Endothelial cell of umbilical vein (primary cell): ENCODE data around the gene PAQR7. TPM values are rescaled to one million over a fixed set of nuclear protein-coding genes. Genes with fewer than 3 reads are reported as not detected.

Source experiments
- BruUV-seq: library from RNA; stranded (reverse); fragments of 400-500 nt; replicated peaks from 2 replicates; lab custom pipeline; 2021; lab: Mats Ljungman, UMichigan
- CTCF ChIA-PET: fragments of 300-600, 350-600 bp; sonication (Branson Sonifier 250); formaldehyde crosslinking; loops from one replicate; lab custom pipeline; 2021; ENCODE audit warnings: antibody characterized with exemption, inconsistent platforms; lab: Charles Lee
- POLR2A ChIA-PET: fragments of 300-600, 350-600 bp; sonication (Branson Sonifier 250); formaldehyde crosslinking; loops from one replicate; lab custom pipeline; 2021; ENCODE audit warnings: antibody characterized with exemption, inconsistent platforms; lab: Charles Lee
- DNase-seq: peaks from one replicate; pipeline ENCODE4 v3.0.0-alpha.2; 2011; ENCODE audit warnings: low read depth, low spot score
- FAIRE-seq: peaks from 2 replicates; lab custom pipeline; 2011; peaks lifted over from hg19 to GRCh38; lab: Jason Lieb, UNC
- H2AFZ ChIP-seq: 2 replicates; pipeline ENCODE4 v1.6.0; 2012; ENCODE audit warnings: low read depth, low read length, control low read depth, inconsistent platforms
- H3K27ac ChIP-seq: 2 replicates; pipeline ENCODE4 v1.5.1; 2011; ENCODE audit warnings: low read depth, mild to moderate bottlenecking, control low read depth, low read length, moderate library complexity; ENCODE audit not compliant: insufficient read depth
- H3K27me3 ChIP-seq, 2 experiments: 2 replicates each; pipeline versions ENCODE4 v1.6.0 to v1.6.1; 2011; ENCODE audit warnings: low read length in 2 of 2, mixed read lengths in 1 of 2; ENCODE audit not compliant: control insufficient read depth in 2 of 2, insufficient read depth in 2 of 2
- H3K36me3 ChIP-seq, 2 experiments: 2 replicates in 1 of 2; 3 replicates in 1 of 2; pipeline ENCODE4 v1.5.1; 2011; ENCODE audit warnings: low read length in 2 of 2, mild to moderate bottlenecking in 1 of 2, moderate library complexity in 1 of 2; ENCODE audit not compliant: control insufficient read depth in 2 of 2, insufficient read depth in 2 of 2; ENCODE audit errors: extremely low read depth in 1 of 2
- H3K4me1 ChIP-seq: 3 replicates; pipeline ENCODE4 v1.5.1; 2011; ENCODE audit warnings: mild to moderate bottlenecking, low read length; ENCODE audit not compliant: control insufficient read depth, insufficient read depth; ENCODE audit errors: extremely low read depth
- H3K4me2 ChIP-seq: 2 replicates; pipeline ENCODE4 v1.6.1; 2011; ENCODE audit warnings: low read length, control low read depth, mixed read lengths; ENCODE audit not compliant: insufficient read depth
- H3K4me3 ChIP-seq, 3 experiments: fragments of 200-600 bp in 1 of 3; sonication (generic), shearing (Covaris generic) in 1 of 3; replicated peaks in 1 of 3; 2 replicates each; pipeline ENCODE4 v1.5.1; 2011 to 2016; ENCODE audit warnings: control low read depth in 3 of 3, low read length in 3 of 3, mild to moderate bottlenecking in 2 of 3, inconsistent platforms in 1 of 3, low read depth in 1 of 3, moderate library complexity in 1 of 3; ENCODE audit not compliant: insufficient read depth in 1 of 3
- H3K79me2 ChIP-seq: 2 replicates; pipeline ENCODE4 v1.6.0; 2012; ENCODE audit warnings: low read length, inconsistent platforms; ENCODE audit not compliant: control insufficient read depth, insufficient read depth
- H3K9ac ChIP-seq: replicated peaks from 2 replicates; pipeline ENCODE3; 2011; ENCODE audit warnings: low read length, control low read depth; ENCODE audit not compliant: insufficient read depth; ENCODE audit errors: extremely low read depth
- H3K9me1 ChIP-seq: replicated peaks from 3 replicates; pipeline ENCODE4 v1.6.0; 2011; ENCODE audit warnings: mild to moderate bottlenecking, low read length; ENCODE audit not compliant: control insufficient read depth, insufficient read depth; ENCODE audit errors: extremely low read depth
- H3K9me3 ChIP-seq: replicated peaks from 2 replicates; pipeline ENCODE4 v1.5.1; 2012; ENCODE audit warnings: low read length, inconsistent platforms; ENCODE audit not compliant: control insufficient read depth, insufficient read depth
- H4K20me1 ChIP-seq: replicated peaks from 2 replicates; pipeline ENCODE3; 2011; ENCODE audit warnings: mild to moderate bottlenecking, low read length; ENCODE audit not compliant: control insufficient read depth, insufficient read depth; ENCODE audit errors: extremely low read depth
- EZH2 ChIP-seq: IDR thresholded peaks from 2 replicates; pipeline ENCODE4 v1.6.1; 2012; ENCODE audit warnings: borderline replicate concordance, low read depth, mild to moderate bottlenecking, moderate library complexity, low read length, inconsistent platforms; ENCODE audit not compliant: severe bottlenecking
- FOS ChIP-seq: IDR thresholded peaks from 2 replicates; pipeline ENCODE4 v1.6.1; 2011; ENCODE audit warnings: mild to moderate bottlenecking, low read length, moderate library complexity, borderline replicate concordance; ENCODE audit not compliant: insufficient read depth
- GATA2 ChIP-seq: IDR thresholded peaks from 2 replicates; pipeline ENCODE4 v1.7.0; 2011; ENCODE audit warnings: low read depth, mild to moderate bottlenecking, moderate library complexity, mixed read lengths, low read length; ENCODE audit not compliant: insufficient read length, insufficient read depth
- JUN ChIP-seq: IDR thresholded peaks from 2 replicates; pipeline ENCODE4 v1.6.1; 2011; ENCODE audit warnings: borderline replicate concordance, low read depth; ENCODE audit not compliant: insufficient read length, insufficient read depth
- MAX ChIP-seq: IDR thresholded peaks from 2 replicates; pipeline ENCODE4 v1.6.1; 2011; ENCODE audit not compliant: insufficient read depth, insufficient read length
- MYC ChIP-seq: IDR thresholded peaks from one replicate; pipeline ENCODE4 v1.6.1; 2011; ENCODE audit warnings: mild to moderate bottlenecking, low read depth, low read length
- POLR2A ChIP-seq: IDR thresholded peaks from 2 replicates; pipeline ENCODE4 v1.6.1; 2012; ENCODE audit warnings: low read depth, mild to moderate bottlenecking, control low read depth, low read length
- POLR2AphosphoS5 ChIP-seq: IDR thresholded peaks from 2 replicates; pipeline ENCODE4 v1.6.1; 2012; ENCODE audit warnings: low read depth, mild to moderate bottlenecking, control low read depth, low read length, moderate library complexity; ENCODE audit not compliant: insufficient read depth
- dilution Hi-C: fragments of 300-500 bp; cut with MboI; formaldehyde crosslinking; loops from one replicate; pipeline ENCODE4 v1.15.0; 2019; ENCODE audit warnings: low sequenced_read_pairs; ENCODE audit not compliant: extremely low pct_ligation_motif_present
- intact Hi-C: fragments of 100-400 bp; cut with micrococcal nuclease; formaldehyde crosslinking; loops from one replicate; pipeline ENCODE4 v1.10.0; 2022
- polyA plus RNA-seq, 4 experiments: library from polyadenylated mRNA; depleted of rRNA in 3 of 4; stranded (reverse) in 3 of 4; unstranded in 1 of 4; fragments of >200 nt; gene quantifications; 2 replicates each; pipeline versions ENCODE4 v1.2.1 to v1.2.3, GENCODE V29; 2011 to 2012; ENCODE audit warnings: missing spikeins in 1 of 4
- total RNA-seq: library from RNA; stranded (reverse); gene quantifications from 2 replicates; pipeline ENCODE4 v1.2.3, GENCODE V29; 2021
- TF ChIP-seq, protein P1 (sequence below), 2 donors: IDR thresholded peaks; 1 replicate in 1 of 2; 2 replicates in 1 of 2; pipeline ENCODE4 v1.5.1; 2011; ENCODE audit warnings: low read length in 2 of 2, mild to moderate bottlenecking in 2 of 2, moderate library complexity in 2 of 2, control low read depth in 1 of 2, inconsistent platforms in 1 of 2, low read depth in 1 of 2; ENCODE audit not compliant: insufficient read depth in 1 of 2; ENCODE audit errors: extremely low read depth in 1 of 2

The PAQR7 gene
- total and polyA plus RNA-seq, 2 donors (not counting 3 experiments of a cell fraction or from before 2014, with no cell fraction given) = 8.4 to 10.8 TPM

GRCh38 chr1:25888426-25888987, 13.0 kb upstream of the PAQR7 start:
- H3K27me3 ChIP-seq = no peaks in the 10 kb centered on the region
- H3K9me1 ChIP-seq = no peaks in the 10 kb centered on the region
- FAIRE-seq (no peak), DNase-seq (no peak)
- no peaks in the 10 kb centered on the region for H3K36me3 ChIP-seq
- TF ChIP-seq GATA2 (no peak), FOS (no peak), JUN (no peak), MAX (no peak), MYC (no peak), POLR2AphosphoS5 (no peak), EZH2 (no peak), POLR2A (no peak)
- TF ChIP-seq, protein P1, sequence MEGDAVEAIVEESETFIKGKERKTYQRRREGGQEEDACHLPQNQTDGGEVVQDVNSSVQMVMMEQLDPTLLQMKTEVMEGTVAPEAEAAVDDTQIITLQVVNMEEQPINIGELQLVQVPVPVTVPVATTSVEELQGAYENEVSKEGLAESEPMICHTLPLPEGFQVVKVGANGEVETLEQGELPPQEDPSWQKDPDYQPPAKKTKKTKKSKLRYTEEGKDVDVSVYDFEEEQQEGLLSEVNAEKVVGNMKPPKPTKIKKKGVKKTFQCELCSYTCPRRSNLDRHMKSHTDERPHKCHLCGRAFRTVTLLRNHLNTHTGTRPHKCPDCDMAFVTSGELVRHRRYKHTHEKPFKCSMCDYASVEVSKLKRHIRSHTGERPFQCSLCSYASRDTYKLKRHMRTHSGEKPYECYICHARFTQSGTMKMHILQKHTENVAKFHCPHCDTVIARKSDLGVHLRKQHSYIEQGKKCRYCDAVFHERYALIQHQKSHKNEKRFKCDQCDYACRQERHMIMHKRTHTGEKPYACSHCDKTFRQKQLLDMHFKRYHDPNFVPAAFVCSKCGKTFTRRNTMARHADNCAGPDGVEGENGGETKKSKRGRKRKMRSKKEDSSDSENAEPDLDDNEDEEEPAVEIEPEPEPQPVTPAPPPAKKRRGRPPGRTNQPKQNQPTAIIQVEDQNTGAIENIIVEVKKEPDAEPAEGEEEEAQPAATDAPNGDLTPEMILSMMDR (IDR thresholded peaks at IDR 0.05; ENCODE audit: extremely low read depth in 1 of 2, insufficient read depth in 1 of 2, low read depth in 1 of 2, low read length in 2 of 2) = no peak
- H3K79me2 ChIP-seq = no peaks in the 10 kb centered on the region
- POLR2A ChIA-PET = no interaction called here
- H3K4me2 ChIP-seq = no peak overlapping the region
- H3K27ac ChIP-seq = no peak overlapping the region
- no peak overlapping the region for H3K4me3 ChIP-seq
- H3K9me3 ChIP-seq = no peaks in the 10 kb centered on the region
- H3K4me1 ChIP-seq = no peaks in the 10 kb centered on the region
- no peak overlapping the region for H2AFZ ChIP-seq
- dilution Hi-C loops = loop anchor here (25.0 kb wide), 1 partner anchor 99 kb away; the partner anchor contains the start of gene PAFAH2
- H4K20me1 ChIP-seq = no peaks in the 10 kb centered on the region
- CTCF ChIA-PET = interaction anchor here (0.9 to 1.1 kb wide), 2 partner anchors 13 to 109 kb away, joined by 3 read pairs; partner anchors contain the start of genes PAFAH2 and PAQR7
- no TSS peak for BruUV-seq
- intact Hi-C loops = no loop called here
- H3K9ac ChIP-seq = no peak overlapping the region
